ENCODE measurements around the gene TPPP2.
A peak's percentile ranks its signal among the peaks of the same experiment; 100 is the strongest.

The TPPP2 gene

GRCh38 chr14:21070610-21071224 is 40.7 kb downstream of the TPPP2 start:
- Histone ChIP-seq H3K4me1 (ENCODE audit: control insufficient read depth in 1 of 2, insufficient read depth in 1 of 2, low read depth in 1 of 2, low read length in 1 of 2) (peaks cover 38 to 41% of the 10 kb centered on the region in 2 experiments), H3K27me3 (peaks cover 75% of the 10 kb centered on the region), H3K36me3 (no peaks in the 10 kb centered on the region), H3K27ac (peak overlapping the region; percentile 86), H3K4me3 (ENCODE audit: low read depth in 1 of 2, low read length in 1 of 2) (peak overlapping the region; percentile 74 to 81), H3K9me3 (no peaks in the 10 kb centered on the region)
- no peak for TF ChIP-seq CTCF (IDR thresholded peaks at IDR 0.05)

GRCh38 chr14:21071225-21072030 is 41.4 kb downstream of the TPPP2 start:
- peaks cover 6% of the 10 kb centered on the region for H3K36me3 ChIP-seq
- H3K27me3 ChIP-seq = peaks cover 69% of the 10 kb centered on the region
- H3K27ac ChIP-seq = peak overlapping the region; percentile 86
- peak; percentile 68 for TF ChIP-seq CTCF (IDR thresholded peaks at IDR 0.05)
- H3K9me3 ChIP-seq = no peaks in the 10 kb centered on the region
- H3K4me3 ChIP-seq (ENCODE audit: low read depth in 1 of 2, low read length in 1 of 2) = peak overlapping the region; percentile 74 to 81
- peaks cover 38 to 41% of the 10 kb centered on the region in 2 experiments for H3K4me1 ChIP-seq (ENCODE audit: control insufficient read depth in 1 of 2, insufficient read depth in 1 of 2, low read depth in 1 of 2, low read length in 1 of 2)

DNA sequence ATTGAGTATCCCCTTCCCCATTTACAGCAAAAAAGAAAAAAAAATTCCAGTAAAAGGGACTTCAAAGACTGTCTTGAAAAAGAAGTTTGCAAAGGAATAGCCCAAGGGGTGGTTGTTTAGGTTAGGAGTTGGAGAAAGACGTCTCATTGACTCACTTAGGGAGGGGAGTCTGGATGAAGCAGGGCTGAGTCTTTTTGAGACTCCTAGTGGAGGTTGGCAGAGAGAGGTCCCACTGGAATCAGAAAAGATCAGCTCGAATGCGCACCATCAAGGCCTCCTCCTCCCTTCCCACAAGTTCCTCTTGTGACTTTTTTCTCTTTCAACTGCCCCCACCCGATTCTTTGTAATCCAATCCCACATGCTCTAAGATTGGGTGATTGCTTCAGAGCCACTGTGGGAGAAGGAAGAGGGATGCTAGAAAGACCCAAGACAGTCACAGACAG is 42.0 kb downstream of the TPPP2 start:
- Histone ChIP-seq H3K9me3 (no peaks in the 10 kb centered on the region), H3K4me3 (ENCODE audit: low read depth in 1 of 2, low read length in 1 of 2) (peak overlapping the region; percentile 74 to 81), H3K4me1 (ENCODE audit: control insufficient read depth in 1 of 2, insufficient read depth in 1 of 2, low read depth in 1 of 2, low read length in 1 of 2) (peaks cover 38 to 41% of the 10 kb centered on the region in 2 experiments), H3K36me3 (peaks cover 8% of the 10 kb centered on the region), H3K27me3 (peaks cover 63% of the 10 kb centered on the region), H3K27ac (peak overlapping the region; percentile 86)
- no peak for TF ChIP-seq CTCF (IDR thresholded peaks at IDR 0.05)

- H3K9me3 ChIP-seq = no peaks in the 10 kb centered on the region
- H3K36me3 ChIP-seq = peaks cover 12% of the 10 kb centered on the region
- H3K27ac ChIP-seq = peak overlapping the region; percentile 86
- peak overlapping the region in 1 of 2 experiments; percentile 81 for H3K4me3 ChIP-seq (ENCODE audit: low read depth in 1 of 2, low read length in 1 of 2)
- H3K27me3 ChIP-seq = peaks cover 55% of the 10 kb centered on the region
- no peak for TF ChIP-seq CTCF (IDR thresholded peaks at IDR 0.05)
- peaks cover 38 to 41% of the 10 kb centered on the region in 2 experiments for H3K4me1 ChIP-seq (ENCODE audit: control insufficient read depth in 1 of 2, insufficient read depth in 1 of 2, low read depth in 1 of 2, low read length in 1 of 2)
These were observed 42.8 kb downstream of the TPPP2 start for GRCh38 chr14:21072781-21073339.

DNA sequence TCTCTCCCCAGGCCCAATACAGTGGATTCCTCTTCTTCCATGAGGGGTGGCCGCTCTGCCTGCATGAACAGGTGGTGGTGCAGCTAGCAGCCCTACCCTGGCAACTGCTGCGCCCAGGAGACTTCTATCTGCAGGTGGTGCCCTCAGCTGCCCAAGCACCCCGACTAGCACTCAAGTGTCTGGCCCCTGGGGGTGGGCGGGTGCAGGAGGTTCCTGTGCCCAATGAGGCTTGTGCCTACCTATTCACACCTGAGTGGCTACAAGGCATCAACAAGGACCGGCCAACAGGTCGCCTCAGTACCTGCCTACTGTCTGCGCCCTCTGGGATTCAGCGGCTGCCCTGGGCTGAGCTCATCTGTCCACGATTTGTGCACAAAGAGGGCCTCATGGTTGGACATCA is 43.9 kb downstream of the TPPP2 start:
- peaks cover 46% of the 10 kb centered on the region for H3K27me3 ChIP-seq
- no peak overlapping the region for H3K4me3 ChIP-seq (ENCODE audit: low read depth in 1 of 2, low read length in 1 of 2)
- no peak overlapping the region for H3K27ac ChIP-seq
- H3K36me3 ChIP-seq = peaks cover 22% of the 10 kb centered on the region
- no peaks in the 10 kb centered on the region for H3K9me3 ChIP-seq
- H3K4me1 ChIP-seq (ENCODE audit: control insufficient read depth in 1 of 2, insufficient read depth in 1 of 2, low read depth in 1 of 2, low read length in 1 of 2) = peaks cover 32 to 36% of the 10 kb centered on the region in 2 experiments
- TF ChIP-seq CTCF (IDR thresholded peaks at IDR 0.05) = no peak

All from neutrophil (primary cell).